GM18505 (cell line): ENCODE results near the gene SEC14L1.

Experiments
- ATAC-seq: cut with Tn5 transposase; IDR thresholded peaks from one replicate; pipeline ENCODE4 v1.9.1; 2021; ENCODE audit not compliant: unreplicated experiment
- POLR2A ChIP-seq: IDR thresholded peaks from 4 replicates; pipeline ENCODE4 v1.6.1; 2011; ENCODE audit warnings: borderline replicate concordance; ENCODE audit not compliant: insufficient read depth, insufficient read length; ENCODE audit errors: extremely low read depth

Gene SEC14L1

DNA sequence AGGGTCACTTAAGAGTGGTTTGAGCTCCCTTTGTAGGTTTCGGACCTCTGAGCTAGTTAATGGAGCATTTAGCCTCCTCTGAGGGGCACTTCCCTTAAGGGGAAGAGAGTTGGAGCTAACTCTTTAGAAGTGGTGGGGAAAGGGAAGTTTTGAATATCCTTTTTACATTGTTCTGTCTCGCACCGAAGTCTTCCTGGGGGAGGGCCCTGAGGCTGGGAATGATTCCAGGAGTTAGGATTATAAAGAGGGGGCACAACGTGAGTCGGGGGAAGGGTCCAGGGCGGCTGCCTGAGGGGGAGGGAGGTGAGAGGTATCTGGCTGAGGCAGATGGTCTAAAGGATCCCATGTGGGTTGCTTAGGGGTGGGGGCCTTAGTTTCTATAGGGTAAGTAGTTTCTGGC lies 32.3 kb downstream of the SEC14L1 start:
- TF ChIP-seq POLR2A = no peak
- no peak for ATAC-seq

DNA sequence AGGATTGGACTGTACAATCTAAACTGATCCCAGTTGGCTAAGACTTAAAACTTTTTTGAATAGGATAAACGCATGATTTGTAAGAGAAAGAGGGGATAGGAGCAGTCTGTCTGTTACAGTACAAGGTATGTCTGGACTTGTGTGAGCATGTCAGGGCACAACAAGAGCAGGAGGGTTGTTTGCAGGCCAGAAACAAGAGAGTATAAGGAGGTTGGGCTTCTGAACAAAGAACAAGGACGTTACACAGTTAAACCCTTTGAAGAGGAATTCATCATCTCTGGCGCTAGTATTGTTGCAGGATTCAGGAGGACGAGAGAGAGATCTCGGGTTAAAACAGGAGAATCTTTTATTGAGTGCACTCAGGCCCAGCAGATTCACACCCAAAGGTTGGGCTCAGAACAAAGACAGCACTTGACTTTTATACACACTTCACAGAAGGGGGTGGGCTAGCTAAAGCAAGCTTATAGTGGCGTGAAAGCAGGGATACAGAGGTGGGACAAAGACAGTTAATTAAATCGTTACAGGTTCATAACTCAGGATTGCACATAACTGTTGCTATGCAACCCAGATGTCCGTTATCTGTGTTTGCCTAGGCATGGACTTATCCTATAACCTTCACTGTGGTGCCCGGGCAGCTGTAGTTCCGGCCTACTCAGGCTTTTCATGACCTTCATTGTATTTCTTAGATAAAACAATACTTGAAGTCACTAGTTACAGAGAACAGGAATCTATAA lies 34.3 kb downstream of the SEC14L1 start:
- no peak for ATAC-seq
- TF ChIP-seq POLR2A = no peak

DNA sequence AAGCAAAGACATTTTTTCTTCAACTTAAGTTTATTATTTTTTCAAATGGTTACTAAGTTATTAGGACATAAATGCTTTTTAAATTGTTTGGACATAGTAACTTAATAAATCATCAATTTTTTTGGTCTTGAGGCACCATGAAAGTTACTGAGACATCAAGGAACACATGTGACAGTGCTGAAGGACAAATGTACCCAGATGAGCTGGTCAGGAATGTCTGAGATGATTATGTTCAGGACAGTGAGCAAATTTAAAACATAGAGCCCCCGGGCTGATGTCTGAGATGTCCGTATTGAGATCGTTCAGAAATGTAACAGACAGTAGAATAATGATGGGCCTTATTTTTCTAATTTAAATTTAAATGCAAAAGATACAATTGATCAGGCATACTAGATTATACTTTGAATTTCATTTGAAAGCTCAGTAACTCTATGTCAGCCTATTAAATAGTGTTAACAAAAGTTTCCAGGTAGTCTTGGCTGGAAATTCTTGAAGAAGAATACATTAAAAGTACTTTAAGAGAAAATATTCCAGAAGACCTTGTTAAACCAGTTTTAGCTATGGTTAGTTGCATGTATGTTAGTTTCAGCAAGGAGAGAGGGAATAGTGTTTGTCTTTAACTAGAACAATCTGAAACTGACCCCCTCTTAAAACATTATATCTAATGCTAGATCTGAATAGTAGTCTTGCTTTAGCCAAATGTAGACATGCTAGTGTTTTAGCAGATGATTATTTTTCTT lies 36.4 kb downstream of the SEC14L1 start:
- TF ChIP-seq POLR2A = no peak
- ATAC-seq = no peak

DNA sequence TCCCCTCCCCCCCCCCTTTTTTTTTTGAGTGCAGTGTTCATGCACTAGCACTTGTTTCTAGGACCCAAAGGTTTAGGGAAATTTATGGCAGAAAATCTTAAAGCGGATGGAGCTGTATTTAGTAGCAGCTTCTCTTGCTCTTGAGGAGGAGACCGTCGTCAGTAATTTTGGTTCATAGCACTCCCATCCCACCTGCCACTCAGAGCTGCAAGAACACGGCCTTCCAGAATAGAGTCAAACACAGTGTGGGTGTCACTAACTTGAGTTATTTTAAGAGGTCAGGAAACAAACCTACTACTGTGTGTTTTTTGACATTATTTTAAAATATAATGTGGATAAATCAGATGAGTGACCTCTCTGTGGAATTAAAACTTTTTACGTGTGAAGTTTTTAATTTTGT lies 37.3 kb downstream of the SEC14L1 start:
- ATAC-seq = no peak
- TF ChIP-seq POLR2A = no peak

DNA sequence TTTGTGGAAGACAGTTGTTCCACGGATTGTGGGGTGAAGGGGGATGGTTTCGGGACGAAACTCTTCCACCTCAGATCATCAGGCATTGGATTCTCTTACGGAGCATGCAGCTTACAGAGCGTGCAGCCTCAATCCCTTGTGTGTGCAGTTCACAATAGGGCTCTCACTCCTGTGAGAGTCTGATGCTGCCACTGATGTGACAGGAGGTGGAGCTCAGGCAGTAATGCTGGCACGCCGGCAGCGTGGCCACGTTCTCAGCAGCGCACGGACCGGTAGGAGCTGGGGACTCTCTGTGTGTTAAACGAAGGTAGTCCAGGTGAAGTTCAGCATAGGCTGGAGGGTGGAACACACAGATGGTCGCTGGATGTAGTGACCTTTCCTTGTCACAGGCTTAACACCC lies 37.8 kb downstream of the SEC14L1 start:
- ATAC-seq = no peak

DNA sequence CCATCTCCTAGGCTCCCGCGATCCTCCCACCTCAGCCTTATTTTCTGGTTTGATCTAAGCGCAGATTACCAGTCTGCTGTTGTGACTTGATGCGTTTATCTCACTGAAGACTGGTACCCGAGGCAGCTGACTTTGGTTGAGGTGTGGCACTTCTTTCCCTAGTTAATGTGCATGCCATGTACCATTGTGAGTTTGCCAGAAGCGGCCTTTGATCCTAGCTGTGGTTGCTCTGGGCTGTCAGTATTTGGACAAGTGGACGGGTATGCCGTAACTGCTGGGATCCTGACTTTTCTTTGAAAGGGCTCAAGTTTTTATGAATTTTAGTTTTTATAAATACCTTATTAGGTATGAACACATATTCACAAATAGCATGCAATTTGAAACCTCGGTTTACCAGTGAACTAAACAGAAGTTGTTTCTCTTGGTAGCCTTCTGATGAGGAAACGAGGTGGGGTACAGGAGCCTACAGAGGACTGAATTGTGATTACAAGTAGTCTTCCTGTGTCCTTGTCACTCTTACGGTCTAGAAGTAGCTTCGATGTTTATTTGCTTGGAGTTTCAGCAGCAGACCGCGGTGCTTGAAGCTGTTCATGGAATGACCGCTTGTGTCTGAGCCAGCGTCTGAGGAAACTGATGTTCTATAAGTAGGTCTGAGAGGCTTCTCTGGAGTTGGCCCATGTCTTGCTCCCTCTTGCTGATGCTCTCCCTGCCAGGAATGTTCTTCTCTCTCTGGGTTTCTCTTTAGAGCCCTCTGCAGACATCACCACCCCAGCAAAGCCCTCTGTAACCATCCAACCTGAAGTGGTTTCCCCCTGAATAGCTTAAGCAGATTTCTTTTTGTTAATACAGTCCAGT lies 40.0 kb downstream of the SEC14L1 start:
- no peak for ATAC-seq
- TF ChIP-seq POLR2A = no peak

More for the DNA sequence above, 37.8 kb downstream of the SEC14L1 start:
- TF ChIP-seq POLR2A = no peak

DNA sequence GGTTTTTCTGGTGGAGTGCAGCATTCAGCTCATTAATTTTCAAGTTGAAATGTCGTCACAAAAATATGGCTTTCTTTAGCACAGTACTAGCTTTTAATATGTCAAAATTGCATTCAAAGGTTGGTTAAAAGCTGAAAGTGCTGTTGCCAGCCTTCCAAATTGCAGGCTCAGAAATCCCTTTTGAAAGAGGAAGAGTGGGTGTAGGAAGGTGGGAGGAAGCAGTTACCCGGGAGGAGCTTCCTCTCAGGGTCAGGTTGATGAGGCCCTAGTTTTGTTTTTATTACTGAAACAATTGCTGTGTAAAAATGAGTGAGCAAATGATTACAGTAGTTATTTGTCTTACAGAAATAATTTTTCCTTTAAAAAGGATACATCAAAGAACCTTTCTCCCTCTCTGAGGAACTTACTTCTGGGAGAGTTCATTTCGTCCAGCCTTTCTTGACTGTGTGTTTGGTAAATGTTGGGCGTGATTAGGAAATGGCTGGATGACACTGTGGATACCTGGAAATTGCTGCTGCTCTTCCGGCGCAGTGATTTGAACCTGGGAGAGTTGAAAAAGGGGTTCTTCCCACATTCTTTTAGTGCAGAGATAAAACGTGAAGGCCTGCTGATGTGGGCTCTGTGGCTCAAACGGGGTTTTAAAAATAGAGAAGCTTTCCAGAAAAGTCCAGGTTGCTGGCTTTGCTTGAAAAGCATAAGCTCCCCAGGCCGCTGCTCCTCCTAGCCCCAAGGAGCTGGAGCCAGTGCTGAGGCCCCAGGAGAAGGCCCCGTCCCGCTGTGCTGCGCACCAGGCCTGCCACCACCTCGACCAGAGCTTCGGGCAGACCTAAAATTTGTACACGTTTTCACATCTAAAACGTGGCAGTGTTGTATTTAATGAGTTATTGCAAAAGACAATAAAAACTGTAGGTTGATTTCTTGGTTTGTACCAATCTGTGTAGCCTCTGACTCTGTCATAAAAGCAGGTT lies 41.7 kb downstream of the SEC14L1 start:
- no peak for ATAC-seq
- no peak for TF ChIP-seq POLR2A

DNA sequence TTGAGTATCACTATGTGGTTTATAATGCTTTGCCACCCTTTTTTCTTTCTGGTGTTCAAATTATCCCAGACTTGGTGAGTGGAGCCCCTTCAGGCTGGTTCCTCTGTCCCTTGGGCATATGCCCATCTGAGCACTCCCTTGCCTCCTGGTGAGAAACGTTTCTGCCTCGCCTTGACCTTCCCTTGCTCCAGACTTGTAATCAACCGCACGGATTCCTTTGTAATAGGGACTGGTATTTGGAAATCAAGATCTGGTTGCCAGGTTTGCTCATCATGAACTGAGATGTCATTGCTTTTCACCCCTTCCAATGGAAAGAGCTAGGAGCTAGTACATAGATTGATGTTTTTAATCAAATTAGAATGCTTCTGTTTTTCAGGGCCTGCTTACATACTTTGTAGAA lies 43.7 kb downstream of the SEC14L1 start:
- no peak for ATAC-seq
- TF ChIP-seq POLR2A = no peak

DNA sequence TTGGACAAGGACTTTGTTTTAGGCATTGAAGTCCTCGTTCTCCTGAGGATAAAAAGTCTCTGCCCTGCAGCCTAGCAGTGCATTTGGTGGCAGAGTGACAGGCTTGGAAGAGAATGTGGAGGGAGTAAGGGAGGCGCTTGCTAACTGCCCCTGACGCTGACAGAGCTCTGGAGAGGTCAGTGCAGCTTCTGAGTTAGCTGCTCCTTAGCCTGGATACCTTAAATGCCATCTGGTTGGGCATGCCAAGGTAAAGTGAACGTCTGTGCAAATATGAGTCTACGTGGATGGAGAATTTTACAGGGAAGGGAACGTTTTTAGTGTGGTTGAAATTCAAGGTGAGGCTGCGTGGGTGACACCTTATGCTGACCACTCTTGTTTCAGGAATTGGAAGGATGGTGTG lies 44.4 kb downstream of the SEC14L1 start:
- ATAC-seq = no peak

DNA sequence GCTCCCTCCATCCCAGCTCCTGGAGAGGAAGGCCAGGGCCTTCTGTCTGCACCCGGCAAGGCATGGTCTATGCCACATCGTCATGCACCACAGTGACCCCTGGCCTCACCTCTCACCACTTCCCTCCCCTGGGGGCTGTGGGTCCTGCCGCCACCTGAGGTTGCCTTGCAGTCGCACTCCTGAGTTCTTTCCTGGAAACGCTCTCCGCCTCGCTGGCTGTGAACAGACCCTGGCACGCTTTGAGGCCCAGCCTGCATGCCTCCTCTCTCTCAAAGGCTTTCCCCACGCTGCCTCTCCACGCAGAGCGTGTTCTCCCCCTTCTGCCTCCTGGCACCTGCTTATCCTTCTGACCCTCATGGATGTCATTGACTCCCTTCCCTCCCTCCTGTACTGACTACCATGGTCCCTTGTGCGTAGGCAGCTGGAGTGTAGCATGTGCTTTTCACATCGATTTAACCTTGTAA lies 45.4 kb downstream of the SEC14L1 start:
- no peak for ATAC-seq
- no peak for TF ChIP-seq POLR2A

More for the DNA sequence above, 44.4 kb downstream of the SEC14L1 start:
- no peak for TF ChIP-seq POLR2A

DNA sequence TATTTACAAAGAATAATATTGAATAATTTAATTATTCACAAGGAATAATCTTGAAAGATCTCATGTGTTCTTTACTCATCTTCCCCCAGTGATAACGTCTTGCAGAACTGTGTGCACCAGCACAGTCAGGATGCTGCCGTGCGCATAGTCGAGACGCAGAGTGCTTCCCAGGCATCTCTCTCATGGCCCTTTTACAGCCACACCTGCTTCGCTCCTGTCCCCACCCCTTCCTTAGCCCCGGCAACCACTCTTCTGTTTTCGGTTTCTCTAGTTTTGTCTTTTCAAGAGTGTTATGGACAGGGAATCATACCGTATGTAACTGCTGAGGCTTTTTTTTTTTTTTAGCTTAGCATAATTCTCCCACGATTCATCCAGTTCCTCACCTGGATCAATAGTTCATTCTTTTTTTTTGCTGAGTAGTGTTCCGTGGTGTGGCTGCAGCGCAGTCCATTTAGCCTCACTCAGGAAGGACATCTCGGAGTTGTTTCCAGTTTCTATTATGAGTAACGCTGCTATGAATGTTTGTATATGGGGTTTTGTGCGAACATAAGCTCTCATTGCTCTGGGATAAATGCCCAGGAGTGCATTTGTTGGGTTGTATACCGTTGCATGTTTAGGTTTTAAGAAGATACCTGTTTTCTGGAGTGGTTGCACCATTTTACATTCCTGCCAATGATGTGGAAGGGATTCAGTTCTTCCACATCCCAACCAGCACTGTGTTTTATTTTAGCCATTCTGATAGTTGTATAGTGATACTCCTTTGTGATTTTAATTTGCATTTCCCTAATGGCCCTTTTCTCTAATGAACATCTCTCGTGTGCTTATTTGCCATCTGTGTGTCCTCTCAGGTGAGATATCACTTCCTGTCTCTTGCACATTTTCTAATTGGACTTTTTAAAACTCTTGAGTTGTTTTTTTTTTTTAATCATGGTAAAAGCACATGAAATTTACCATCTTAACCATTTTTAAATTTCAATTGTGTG lies 47.6 kb downstream of the SEC14L1 start:
- ATAC-seq = no peak
- no peak for TF ChIP-seq POLR2A

DNA sequence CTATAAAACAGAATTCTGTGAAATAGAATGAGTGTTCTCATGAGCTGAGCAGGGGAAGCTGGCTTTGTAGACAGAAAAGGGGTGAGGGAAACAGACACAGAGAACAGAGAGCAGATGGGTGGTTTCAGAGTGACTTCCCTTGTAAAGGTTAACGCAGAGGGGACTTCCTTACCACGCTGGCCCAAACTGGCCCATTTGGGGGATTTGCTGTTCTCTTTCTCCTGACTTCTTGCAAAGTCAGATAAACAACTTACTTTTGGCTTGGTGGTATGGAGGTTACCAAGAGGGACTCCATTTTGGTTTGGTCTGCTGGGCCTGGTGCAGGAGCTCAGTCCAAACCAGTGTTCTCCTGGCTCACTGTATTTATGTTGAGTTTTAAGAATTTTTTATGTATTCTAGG lies 48.4 kb downstream of the SEC14L1 start:
- no peak for ATAC-seq
- no peak for TF ChIP-seq POLR2A

DNA sequence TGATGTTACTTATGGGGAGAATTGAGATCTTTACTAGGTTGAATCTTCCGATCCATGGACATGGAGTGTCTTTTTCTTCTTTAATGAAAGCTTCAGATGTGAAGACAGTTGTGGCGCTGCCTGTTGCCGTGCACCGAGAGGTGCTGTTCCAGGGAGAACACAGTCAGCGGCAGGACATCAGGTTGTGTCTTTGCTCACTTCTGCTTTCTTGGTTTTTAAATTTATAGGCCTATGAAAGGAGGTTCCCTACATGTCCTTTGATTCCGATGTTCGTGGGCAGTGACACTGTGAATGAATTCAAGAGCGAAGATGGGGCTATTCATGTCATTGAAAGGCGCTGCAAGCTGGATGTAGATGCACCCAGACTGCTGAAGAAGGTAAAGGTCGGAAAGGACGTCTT lies 49.8 kb downstream of the SEC14L1 start:
- TF ChIP-seq POLR2A = no peak
- no peak for ATAC-seq
